HCT116 (cell line): ENCODE measurements around the gene RAB3IP. TPM values are rescaled to one million over a fixed set of nuclear protein-coding genes. Genes with fewer than 3 reads are reported as not detected.

Experiments used
- ATAC-seq: fragments of 200-7000 bp; cut with Tn5 transposase; 2 replicates; pipeline ENCODE4 v1.9.1; 2020; ENCODE audit warnings: mild to moderate bottlenecking, moderate library complexity
- BruUV-seq: library from RNA; stranded (reverse); fragments of 400-500 nt; replicated peaks from 2 replicates; lab custom pipeline; 2021; lab: Mats Ljungman, UMichigan
- CTCF ChIA-PET: fragments of 300-600 bp; sonication (Branson Sonifier 250); formaldehyde crosslinking; loops from one replicate; lab custom pipeline; 2021; ENCODE audit warnings: antibody characterized with exemption; lab: Charles Lee
- POLR2A ChIA-PET: fragments of 300-600, 350-600 bp; sonication (Branson Sonifier 250); formaldehyde crosslinking; loops from one replicate; lab custom pipeline; 2021; ENCODE audit warnings: antibody characterized with exemption; lab: Charles Lee
- RAD21 ChIA-PET, 2 experiments: fragments of 300-600 bp; sonication (Branson Sonifier 250); formaldehyde crosslinking; loops; one replicate each; lab custom pipeline; 2023; ENCODE audit warnings: low total read pairs in 2 of 2; ENCODE audit not compliant: uncharacterized antibody in 2 of 2, unreplicated experiment in 2 of 2, low non-redundant PET in 1 of 2; lab: Charles Lee
- DNase-seq: peaks from one replicate; pipeline ENCODE4 v3.0.0-alpha.2; 2010; ENCODE audit warnings: low read depth, low spot score
- H2AFZ ChIP-seq: fragments of 200-600 bp; shearing (Covaris generic), sonication (generic); 2 replicates; pipeline ENCODE4 v1.6.1; 2017; ENCODE audit warnings: low read depth, mixed run types, mixed read lengths, antibody characterized with exemption, low read length; ENCODE audit not compliant: poor library complexity, severe bottlenecking
- H3K27ac ChIP-seq: 2 replicates; pipeline ENCODE4 v1.5.1; 2012; ENCODE audit warnings: low read depth, low read length
- H3K27me3 ChIP-seq: fragments of 200-600 bp; sonication (generic); 2 replicates; pipeline ENCODE4 v1.6.1; 2016; ENCODE audit warnings: mixed run types, low read length, mixed read lengths; ENCODE audit not compliant: insufficient read depth
- H3K36me3 ChIP-seq, 2 experiments: fragments of 200-500 bp in 1 of 2; fragments of 200-600 bp in 1 of 2; sonication (Bioruptor generic) in 1 of 2; sonication (generic) in 1 of 2; 2 replicates each; pipeline versions ENCODE4 v1.5.1 to v1.6.1; 2014 to 2016; ENCODE audit warnings: low read length in 2 of 2, inconsistent platforms in 1 of 2, mixed read lengths in 1 of 2, mixed run types in 1 of 2; ENCODE audit not compliant: insufficient read depth in 2 of 2, control insufficient read depth in 1 of 2
- H3K4me1 ChIP-seq, 2 experiments: fragments of 200-600 bp in 1 of 2; sonication (generic) in 1 of 2; 2 replicates each; pipeline versions ENCODE4 v1.5.1 to v1.6.1; 2012 to 2017; ENCODE audit warnings: low read length in 2 of 2, inconsistent platforms in 1 of 2, mild to moderate bottlenecking in 1 of 2, mixed read lengths in 1 of 2, mixed run types in 1 of 2, moderate library complexity in 1 of 2; ENCODE audit not compliant: insufficient read depth in 2 of 2, control insufficient read depth in 1 of 2
- H3K4me2 ChIP-seq: fragments of 200-600 bp; sonication (generic); 2 replicates; pipeline ENCODE4 v1.6.1; 2017; ENCODE audit warnings: mixed run types, low read length, mixed read lengths
- H3K4me3 ChIP-seq, 2 experiments: fragments of 200-600 bp in 1 of 2; sonication (generic) in 1 of 2; replicated peaks in 1 of 2; 2 replicates each; pipeline ENCODE4 v1.5.1; 2011 to 2016; ENCODE audit warnings: low read length in 2 of 2, control low read depth in 1 of 2, low read depth in 1 of 2, mild to moderate bottlenecking in 1 of 2, mixed read lengths in 1 of 2, mixed run types in 1 of 2
- H3K79me2 ChIP-seq: fragments of 200-600 bp; sonication (generic); 2 replicates; pipeline ENCODE4 v1.6.1; 2017; ENCODE audit warnings: mild to moderate bottlenecking, mixed run types, low read length, moderate library complexity, mixed read lengths; ENCODE audit not compliant: insufficient read depth
- H3K9ac ChIP-seq: fragments of 200-600 bp; sonication (generic); 2 replicates; pipeline ENCODE4 v1.6.1; 2016; ENCODE audit warnings: low read length, mixed read lengths
- H3K9me2 ChIP-seq: fragments of 200-600 bp; sonication (generic), shearing (Covaris generic); 2 replicates; pipeline ENCODE4 v1.6.1; 2017; ENCODE audit warnings: mixed run types, mild to moderate bottlenecking, moderate library complexity; ENCODE audit not compliant: insufficient read depth
- H3K9me3 ChIP-seq, 2 experiments: fragments of 200-500 bp in 1 of 2; fragments of 200-600 bp in 1 of 2; sonication (Bioruptor generic) in 1 of 2; sonication (generic) in 1 of 2; 2 replicates each; pipeline ENCODE4 v1.6.1; 2014 to 2017; ENCODE audit warnings: low read length in 2 of 2, mixed read lengths in 2 of 2, inconsistent platforms in 1 of 2, low read depth in 1 of 2, mild to moderate bottlenecking in 1 of 2, mixed run types in 1 of 2, moderate library complexity in 1 of 2; ENCODE audit not compliant: control insufficient read depth in 1 of 2, insufficient read depth in 1 of 2
- H4K20me1 ChIP-seq: fragments of 200-600 bp; sonication (generic), shearing (Covaris generic); 2 replicates; pipeline ENCODE4 v1.6.1; 2017; ENCODE audit warnings: mixed run types, mild to moderate bottlenecking, moderate library complexity; ENCODE audit not compliant: insufficient read depth
- CEBPB ChIP-seq: IDR thresholded peaks from 2 replicates; pipeline ENCODE4 v1.6.1; 2012; ENCODE audit warnings: low read depth
- SP1 ChIP-seq: IDR thresholded peaks from 2 replicates; pipeline ENCODE4 v1.6.1; 2012; ENCODE audit warnings: low read depth
- intact Hi-C: fragments of 100-400 bp; cut with micrococcal nuclease; formaldehyde crosslinking; loops from 2 replicates; pipeline ENCODE4 v1.10.0; 2022
- total RNA-seq: library from RNA; stranded (reverse); gene quantifications from one replicate; pipeline ENCODE4 v1.2.1, GENCODE V29; 2021; ENCODE audit not compliant: unreplicated experiment

RAB3IP gene
- total RNA-seq, 1 experiment from 2014 or later: 31.3 TPM

DNA sequence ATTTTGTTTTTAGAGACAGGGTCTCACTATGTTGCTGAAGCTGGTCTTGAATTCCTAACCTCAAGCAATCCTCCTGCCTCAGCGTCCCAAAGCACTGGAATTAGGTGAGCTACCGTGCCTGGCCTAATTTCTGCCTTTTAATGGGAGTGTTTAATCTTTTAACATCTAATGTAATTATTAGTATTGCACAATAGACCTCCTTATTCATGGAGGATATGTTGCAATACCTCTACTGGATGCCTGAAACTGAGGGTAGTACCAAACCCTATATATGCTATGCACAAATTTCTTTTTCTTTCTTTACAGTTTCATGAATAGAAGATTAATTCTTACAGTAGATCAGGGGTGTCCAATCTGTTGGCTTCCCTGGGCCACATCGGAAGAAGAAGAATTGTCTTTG, 134.1 kb downstream of the RAB3IP start:
- Histone ChIP-seq H3K27me3 (no peaks in the 10 kb centered on the region), H3K27ac (no peak overlapping the region), H4K20me1 (no peaks in the 10 kb centered on the region), H3K9me2 (no peaks in the 10 kb centered on the region), H3K4me3 (no peak overlapping the region), H3K36me3 (no peaks in the 10 kb centered on the region), H3K79me2 (no peaks in the 10 kb centered on the region), H3K9ac (no peak overlapping the region), H2AFZ (no peak overlapping the region), H3K9me3 (no peaks in the 10 kb centered on the region), H3K4me2 (no peak overlapping the region), H3K4me1 (no peaks in the 10 kb centered on the region)
- POLR2A ChIA-PET: no interaction called here
- no peak for ATAC-seq
- intact Hi-C loops: loop anchor here (10.0 kb wide), 1 partner anchor 518 kb away; the partner anchor contains the start of gene YEATS4
- TF ChIP-seq CEBPB (peak; percentile 76), SP1 (no peak)
- RAD21 ChIA-PET: no interaction called here
- no TSS peak for BruUV-seq
- no peak for DNase-seq
- CTCF ChIA-PET: interaction anchor here (0.9 kb wide), 1 partner anchor 135 kb away, joined by 3 read pairs; no protein-coding TSS in a partner anchor

Other genes with a start within 250 kb of the RAB3IP start
- 398 TPM for gene CCT2, start 153.4 kb upstream of the RAB3IP start, total RNA-seq
- not detected for gene LRRC10, start 128.0 kb upstream of the RAB3IP start, total RNA-seq
- gene BEST3, start 39.6 kb upstream of the RAB3IP start, total RNA-seq: 0.54 TPM
- gene MYRFL, start 86.4 kb downstream of the RAB3IP start, total RNA-seq: 0.30 TPM